K562 (cell line): Measurements from ENCODE around the gene ZNF749. TPM values are rescaled to one million over a fixed set of nuclear protein-coding genes. Genes with fewer than 3 reads are reported as not detected.

Experiments
- ATAC-seq: fragments of 200-7000 bp; cut with Tn5 transposase; 3 replicates; pipeline ENCODE4 v1.9.1; 2020; ENCODE audit warnings: moderate library complexity
- BruUV-seq: library from RNA; stranded (reverse); fragments of 400-500 nt; replicated peaks from 2 replicates; lab custom pipeline; 2021; lab: Mats Ljungman, UMichigan
- CTCF ChIA-PET: fragments of 300-600 bp; formaldehyde crosslinking; extraction: SDS; loops from one replicate; lab custom pipeline; 2021; ENCODE audit warnings: low intra/inter-chr PET ratio; lab: Yijun Ruan, JAX
- POLR2A ChIA-PET: fragments of 300-600, 350-650 bp; sonication (Branson Sonifier 250); formaldehyde crosslinking; extraction: SDS; loops from one replicate; lab custom pipeline; 2021; ENCODE audit warnings: antibody characterized with exemption, inconsistent platforms; lab: Yijun Ruan, JAX
- DNase-seq, 4 experiments: peaks; one replicate each; pipeline versions ENCODE4 v3.0.0 to v3.0.0-alpha.2; 2011 to 2018; ENCODE audit warnings: low spot score in 3 of 4, mixed read lengths in 3 of 4; ENCODE audit errors: extremely low read depth in 1 of 4
- FAIRE-seq: peaks from 2 replicates; lab custom pipeline; 2011; peaks lifted over from hg19 to GRCh38; lab: Jason Lieb, UNC
- H2AFZ ChIP-seq: 2 replicates; pipeline ENCODE4 v1.6.0; 2011; ENCODE audit warnings: low read depth, low read length, control low read depth, inconsistent platforms
- H3K27ac ChIP-seq: fragments of 200-600 bp; 3 replicates; pipeline ENCODE4 v1.8.0; 2011; ENCODE audit warnings: low read depth, mild to moderate bottlenecking, control low read depth, inconsistent platforms, low read length, moderate library complexity, mixed read lengths; ENCODE audit errors: extremely low read depth
- H3K27me3 ChIP-seq, 2 experiments: fragments of 300-600 bp in 1 of 2; 2 replicates in 1 of 2; 3 replicates in 1 of 2; pipeline versions ENCODE4 v1.6.0 to v1.8.0; 2011; ENCODE audit warnings: inconsistent platforms in 2 of 2, low read length in 2 of 2, mild to moderate bottlenecking in 1 of 2, mixed read lengths in 1 of 2, moderate library complexity in 1 of 2; ENCODE audit not compliant: control insufficient read depth in 2 of 2, insufficient read depth in 2 of 2
- H3K36me3 ChIP-seq: fragments of 300-600 bp; 3 replicates; pipeline ENCODE4 v1.8.0; 2011; ENCODE audit warnings: mild to moderate bottlenecking, low read length, inconsistent platforms; ENCODE audit not compliant: control insufficient read depth, insufficient read depth
- H3K4me1 ChIP-seq, 2 experiments: fragments of 200-600 bp in 1 of 2; replicated peaks in 1 of 2; 2 replicates in 1 of 2; 3 replicates in 1 of 2; pipeline versions ENCODE4 v1.5.1 to v1.8.0; 2011; ENCODE audit warnings: inconsistent platforms in 2 of 2, low read length in 2 of 2, mild to moderate bottlenecking in 1 of 2, mixed read lengths in 1 of 2, moderate library complexity in 1 of 2; ENCODE audit not compliant: control insufficient read depth in 2 of 2, insufficient read depth in 2 of 2
- H3K4me2 ChIP-seq: 2 replicates; pipeline ENCODE4 v1.6.1; 2011; ENCODE audit warnings: low read length, control low read depth, inconsistent platforms, mixed read lengths; ENCODE audit not compliant: insufficient read depth
- H3K4me3 ChIP-seq: fragments of 200-600 bp; sonication (generic), shearing (Covaris generic); 2 replicates; pipeline ENCODE4 v1.5.1; 2016; ENCODE audit warnings: control low read depth, inconsistent platforms
- H3K79me2 ChIP-seq: fragments of 200-600 bp; 3 replicates; pipeline ENCODE4 v1.8.0; 2011; ENCODE audit warnings: low read length, inconsistent platforms; ENCODE audit not compliant: control insufficient read depth, insufficient read depth
- H3K9ac ChIP-seq, 2 experiments: 2 replicates each; pipeline versions ENCODE4 v1.6.0 to v1.6.1; 2011; ENCODE audit warnings: low read depth in 2 of 2, low read length in 2 of 2, control low read depth in 1 of 2, inconsistent platforms in 1 of 2, mild to moderate bottlenecking in 1 of 2, mixed read lengths in 1 of 2; ENCODE audit not compliant: insufficient read depth in 1 of 2
- H3K9me1 ChIP-seq: one replicate; pipeline ENCODE4 v1.6.0; 2011; ENCODE audit warnings: inconsistent platforms, mild to moderate bottlenecking, low read length, moderate library complexity; ENCODE audit not compliant: control insufficient read depth, insufficient read depth
- H3K9me3 ChIP-seq: replicated peaks from 2 replicates; pipeline ENCODE4 v1.5.1; 2011; ENCODE audit warnings: low read depth, low read length, inconsistent platforms; ENCODE audit not compliant: control insufficient read depth, insufficient read depth
- H4K20me1 ChIP-seq: replicated peaks from 2 replicates; pipeline ENCODE4 v1.6.1; 2011; ENCODE audit warnings: low read length, inconsistent platforms, mixed read lengths; ENCODE audit not compliant: control insufficient read depth, insufficient read depth
- CBFA2T2 ChIP-seq: fragments of 450-650 bp; conservative IDR thresholded peaks from 2 replicates; pipeline ENCODE4 v1.6.1; 2017; ENCODE audit warnings: mild to moderate bottlenecking
- CBFA2T3 ChIP-seq: fragments of 450-650 bp; IDR thresholded peaks from 2 replicates; pipeline ENCODE4 v1.6.1; 2017
- CCNT2 ChIP-seq: IDR thresholded peaks from 2 replicates; pipeline ENCODE4 v1.6.1; 2011; ENCODE audit warnings: borderline replicate concordance, low read depth, mild to moderate bottlenecking, moderate library complexity, mixed read lengths, low read length; ENCODE audit not compliant: insufficient read length; ENCODE audit errors: extremely low read depth
- KLF13 ChIP-seq: fragments of 450-650 bp; IDR thresholded peaks from 2 replicates; pipeline ENCODE4 v1.6.1; 2016; ENCODE audit warnings: missing genetic modification characterization, low read depth, mild to moderate bottlenecking, missing compliant biosample characterization, moderate library complexity, borderline replicate concordance
- MED1 ChIP-seq: sonication (generic); formaldehyde crosslinking; IDR thresholded peaks from 2 replicates; pipeline ENCODE4 v1.8.1; 2023; ENCODE audit warnings: missing genetic modification reagents, borderline replicate concordance
- MXI1 ChIP-seq: IDR thresholded peaks from 2 replicates; pipeline ENCODE4 v1.6.1; 2011; ENCODE audit warnings: low read depth, mild to moderate bottlenecking, improper control_type of control experiment, low read length
- TEAD4 ChIP-seq, 2 experiments: sonication (generic) in 1 of 2; formaldehyde crosslinking in 1 of 2; IDR thresholded peaks; 2 replicates each; pipeline versions ENCODE4 v1.6.1 to v1.8.0; 2012 to 2022; ENCODE audit warnings: borderline replicate concordance in 1 of 2, inconsistent platforms in 1 of 2, low read length in 1 of 2, mild to moderate bottlenecking in 1 of 2, missing genetic modification reagents in 1 of 2
- WGBS: fragments of 100-300 bp; shearing (Covaris generic); methylation state at CpG from one replicate; pipeline ENCODE4 v1.1.6; 2016; ENCODE audit warnings: low coverage, mixed read lengths; ENCODE audit not compliant: insufficient coverage; ENCODE audit errors: missing lambda C conversion rate; 5-methylcytosine and 5-hydroxymethylcytosine counted together
- in situ Hi-C: fragments of 300-500 bp; cut with MboI; formaldehyde crosslinking; loops from 4 replicates; pipeline ENCODE4 v1.15.0; 2018; ENCODE audit warnings: inconsistent platforms, mixed read lengths
- intact Hi-C: fragments of 100-400 bp; cut with micrococcal nuclease; formaldehyde crosslinking; loops from 2 replicates; pipeline ENCODE4 v1.14.2; 2022
- polyA plus RNA-seq, 8 experiments: library from polyadenylated mRNA; depleted of rRNA in 4 of 8; stranded (reverse) in 5 of 8; unstranded in 3 of 8; fragments of >200 nt; fragmentation: Nextera tagmentation in 2 of 8; fragmentation: Illumina TruSeq in 1 of 8; extraction: Ambion mirVana in 2 of 8; extraction: Trizol in 1 of 8; gene quantifications; 2 replicates each; pipeline versions ENCODE4 v1.2.1 to v1.2.3, GENCODE V29; 2011 to 2014; ENCODE audit warnings: inconsistent platforms in 1 of 8, missing spikeins in 1 of 8
- total RNA-seq, 7 experiments: library from RNA; depleted of rRNA in 6 of 7; stranded (reverse); fragments of >200 nt in 6 of 7; fragmentation: Illumina TruSeq in 2 of 7; extraction: Trizol in 2 of 7; gene quantifications; 2 replicates each; pipeline versions ENCODE4 v1.2.1 to v1.2.3, GENCODE V29; 2011 to 2021; ENCODE audit warnings: low replicate concordance in 1 of 7
- TF ChIP-seq, protein P1 (sequence below): fragments of 450-650 bp; IDR thresholded peaks from 2 replicates; pipeline ENCODE4 v1.6.1; 2018; ENCODE audit not compliant: partially characterized antibody
- TF ChIP-seq, protein P2 (sequence below), 2 experiments: fragments of 450-650 bp in 1 of 2; sonication (generic) in 1 of 2; formaldehyde crosslinking; conservative IDR thresholded peaks; 2 replicates each; pipeline versions ENCODE4 v1.4.0 to v1.8.1; 2020 to 2022; ENCODE audit warnings: mild to moderate bottlenecking in 1 of 2, missing genetic modification reagents in 1 of 2

The ZNF749 gene
- total and polyA plus RNA-seq, 9 of the 15 experiments (the other 6 are each of a cell fraction or from before 2014, with no cell fraction given), result 5.3 to 33.2 (median 15.0) TPM

DNA sequence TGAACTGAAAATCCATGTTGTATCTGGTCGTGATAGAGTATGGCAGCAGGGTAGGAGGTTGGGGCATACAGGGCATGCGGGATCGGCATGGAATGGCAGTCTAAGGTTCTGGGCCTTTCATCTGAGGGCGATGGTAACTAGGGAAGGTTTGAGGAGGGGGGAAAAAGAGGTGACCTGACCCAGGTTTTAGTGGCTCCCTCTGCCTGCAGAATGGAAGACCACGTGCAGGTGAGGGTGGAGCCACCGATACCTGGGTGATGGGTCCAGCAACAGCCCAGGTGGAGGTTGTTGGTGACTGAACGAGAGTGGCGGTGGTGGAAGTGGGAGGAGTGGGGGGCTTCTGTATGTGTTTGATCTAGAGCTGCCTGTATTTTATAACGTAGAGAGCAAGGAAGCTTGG, 3.8 kb downstream of the ZNF749 start (continued):
- TF ChIP-seq, protein P1, sequence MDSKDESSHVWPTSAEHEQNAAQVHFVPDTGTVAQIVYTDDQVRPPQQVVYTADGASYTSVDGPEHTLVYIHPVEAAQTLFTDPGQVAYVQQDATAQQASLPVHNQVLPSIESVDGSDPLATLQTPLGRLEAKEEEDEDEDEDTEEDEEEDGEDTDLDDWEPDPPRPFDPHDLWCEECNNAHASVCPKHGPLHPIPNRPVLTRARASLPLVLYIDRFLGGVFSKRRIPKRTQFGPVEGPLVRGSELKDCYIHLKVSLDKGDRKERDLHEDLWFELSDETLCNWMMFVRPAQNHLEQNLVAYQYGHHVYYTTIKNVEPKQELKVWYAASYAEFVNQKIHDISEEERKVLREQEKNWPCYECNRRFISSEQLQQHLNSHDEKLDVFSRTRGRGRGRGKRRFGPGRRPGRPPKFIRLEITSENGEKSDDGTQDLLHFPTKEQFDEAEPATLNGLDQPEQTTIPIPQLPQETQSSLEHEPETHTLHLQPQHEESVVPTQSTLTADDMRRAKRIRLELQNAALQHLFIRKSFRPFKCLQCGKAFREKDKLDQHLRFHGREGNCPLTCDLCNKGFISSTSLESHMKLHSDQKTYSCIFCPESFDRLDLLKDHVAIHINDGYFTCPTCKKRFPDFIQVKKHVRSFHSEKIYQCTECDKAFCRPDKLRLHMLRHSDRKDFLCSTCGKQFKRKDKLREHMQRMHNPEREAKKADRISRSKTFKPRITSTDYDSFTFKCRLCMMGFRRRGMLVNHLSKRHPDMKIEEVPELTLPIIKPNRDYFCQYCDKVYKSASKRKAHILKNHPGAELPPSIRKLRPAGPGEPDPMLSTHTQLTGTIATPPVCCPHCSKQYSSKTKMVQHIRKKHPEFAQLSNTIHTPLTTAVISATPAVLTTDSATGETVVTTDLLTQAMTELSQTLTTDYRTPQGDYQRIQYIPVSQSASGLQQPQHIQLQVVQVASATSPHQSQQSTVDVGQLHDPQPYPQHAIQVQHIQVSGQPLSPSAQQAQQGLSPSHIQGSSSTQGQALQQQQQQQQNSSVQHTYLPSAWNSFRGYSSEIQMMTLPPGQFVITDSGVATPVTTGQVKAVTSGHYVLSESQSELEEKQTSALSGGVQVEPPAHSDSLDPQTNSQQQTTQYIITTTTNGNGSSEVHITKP, result no peak
- TF ChIP-seq KLF13 (tag) (no peak), MXI1 (no peak)

DNA sequence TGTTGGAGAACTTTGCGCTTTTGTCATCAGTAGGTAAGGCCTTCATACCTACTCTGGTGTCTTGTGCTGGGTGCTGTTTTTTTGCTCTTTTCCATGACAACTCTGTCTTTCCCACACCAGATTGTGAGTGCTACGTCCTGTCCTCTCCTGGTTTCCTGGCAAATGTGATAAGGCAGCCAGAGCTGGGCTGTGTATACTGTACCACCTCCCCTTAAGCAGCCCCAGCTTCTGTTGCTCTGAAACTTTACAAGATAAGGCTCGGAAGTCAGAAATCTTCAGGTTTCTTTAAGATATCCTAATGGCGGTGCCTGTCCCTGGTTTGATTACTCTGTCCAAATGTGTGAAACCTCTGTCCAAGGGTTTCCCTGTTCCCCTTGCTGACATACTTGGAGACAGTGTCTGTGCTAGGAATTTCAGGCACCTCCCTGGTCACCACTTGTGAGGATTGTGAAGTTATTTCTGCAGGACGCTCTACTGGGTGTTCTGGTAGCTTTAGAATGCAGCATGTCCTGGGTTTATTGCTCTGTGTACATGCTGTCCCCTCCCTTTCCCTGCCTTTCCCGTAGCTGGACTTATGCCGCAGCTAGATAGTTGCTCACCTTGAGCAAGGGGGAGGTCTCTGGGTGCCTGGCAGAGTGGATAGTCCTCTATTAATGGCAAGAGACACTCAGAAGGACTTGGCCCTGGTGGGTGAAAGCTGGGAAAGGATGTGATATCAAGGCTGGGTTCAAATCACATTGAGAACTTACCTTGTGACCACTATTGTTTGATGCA, 7.0 kb downstream of the ZNF749 start:
- no peak overlapping the region for H3K4me2 ChIP-seq
- TF ChIP-seq CBFA2T2, result peak; percentile 47
- TF ChIP-seq MED1 (CRISPR knock-in tag), result no peak
- no peak for TF ChIP-seq TEAD4 (IDR thresholded peaks at IDR 0.05; ENCODE audit: low read length)
- TF ChIP-seq TEAD4 (CRISPR knock-in tag; IDR thresholded peaks at IDR 0.05; ENCODE audit: borderline replicate concordance), result no peak
- TF ChIP-seq CCNT2, result no peak
- TF ChIP-seq, protein P2, sequence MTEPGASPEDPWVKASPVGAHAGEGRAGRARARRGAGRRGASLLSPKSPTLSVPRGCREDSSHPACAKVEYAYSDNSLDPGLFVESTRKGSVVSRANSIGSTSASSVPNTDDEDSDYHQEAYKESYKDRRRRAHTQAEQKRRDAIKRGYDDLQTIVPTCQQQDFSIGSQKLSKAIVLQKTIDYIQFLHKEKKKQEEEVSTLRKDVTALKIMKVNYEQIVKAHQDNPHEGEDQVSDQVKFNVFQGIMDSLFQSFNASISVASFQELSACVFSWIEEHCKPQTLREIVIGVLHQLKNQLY (CRISPR knock-in tag; conservative IDR thresholded peaks at IDR 0.05), result no peak
- TF ChIP-seq CBFA2T3, result peak; percentile 67
- H3K27ac ChIP-seq, result no peak overlapping the region
- no peaks in the 10 kb centered on the region for H3K27me3 ChIP-seq
- FAIRE-seq (no peak), DNase-seq (peak in 2 of 4 experiments; percentile 11 to 14), ATAC-seq (no peak)
- intact Hi-C loops (no loop called here), in situ Hi-C loops (no loop called here)
- H3K79me2 ChIP-seq, result peaks cover 44% of the 10 kb centered on the region
- H3K4me1 ChIP-seq, result no peaks in the 10 kb centered on the region; a peak in 1 of 5 replicates
- no peak overlapping the region for H2AFZ ChIP-seq
- no peak overlapping the region for H3K9ac ChIP-seq
- H3K4me3 ChIP-seq, result no peak overlapping the region
- no peaks in the 10 kb centered on the region for H3K9me1 ChIP-seq
- POLR2A ChIA-PET, result no interaction called here
- 60% methylated on average over 6 of the region's 7 CpGs for WGBS
- BruUV-seq, result no TSS peak
- CTCF ChIA-PET, result no interaction called here
- H3K36me3 ChIP-seq, result peaks cover 43% of the 10 kb centered on the region
- H3K9me3 ChIP-seq, result peaks cover 12% of the 10 kb centered on the region
- H4K20me1 ChIP-seq, result no peaks in the 10 kb centered on the region
